ENCODE data around the gene CCDC102A. TPM values are rescaled to one million over a fixed set of nuclear protein-coding genes. Genes with fewer than 3 reads are reported as not detected.

Gene CCDC102A
- total and polyA plus RNA-seq, 2 donors (not counting 3 experiments of a cell fraction or from before 2014, with no cell fraction given): 7.8 to 12.2 TPM

DNA sequence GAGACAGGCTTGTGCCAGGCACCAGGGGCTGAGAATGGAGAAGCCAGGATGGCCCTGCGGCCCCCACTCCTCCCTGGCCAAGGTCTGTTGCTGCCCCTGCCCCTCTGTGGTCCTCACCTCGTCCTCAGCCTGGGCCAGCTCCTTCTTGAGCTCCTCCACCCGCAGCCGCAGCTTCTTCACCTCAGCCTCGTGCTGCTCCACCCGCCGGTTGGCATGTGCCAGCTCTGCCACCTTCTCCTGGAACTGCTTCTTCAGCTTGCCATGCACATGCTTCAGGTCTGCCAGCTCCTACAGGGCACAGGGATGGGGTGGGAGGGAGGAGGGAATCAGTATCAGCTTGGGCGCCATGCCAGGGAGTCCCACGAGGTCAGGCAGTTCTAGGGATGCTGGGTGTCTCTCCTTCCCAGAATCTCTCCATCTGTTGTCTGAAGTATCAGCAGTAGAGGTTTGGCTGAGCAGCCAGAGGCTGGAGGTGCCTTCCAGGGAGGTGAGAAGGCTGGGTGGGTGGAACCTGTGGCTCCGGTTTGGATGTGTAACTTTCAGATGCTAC is 20.1 kb downstream of the CCDC102A start:
- H3K9me3 ChIP-seq (replicated peaks; ENCODE audit: control insufficient read depth, insufficient read depth, low read length): no peaks in the 10 kb centered on the region
- H3K4me1 ChIP-seq (ENCODE audit: control insufficient read depth, extremely low read depth, insufficient read depth, low read length): peaks cover 7% of the 10 kb centered on the region
- no peaks in the 10 kb centered on the region for H3K27me3 ChIP-seq (ENCODE audit: control insufficient read depth in 2 of 2, insufficient read depth in 2 of 2, low read length in 2 of 2)
- POLR2A ChIA-PET: no interaction called here
- no peak overlapping the region for H3K4me2 ChIP-seq (ENCODE audit: insufficient read depth, low read length)
- H3K9ac ChIP-seq (replicated peaks; ENCODE audit: extremely low read depth, insufficient read depth, low read length): no peak overlapping the region
- intact Hi-C loops (cut with micrococcal nuclease): no loop called here
- FAIRE-seq (no peak), DNase-seq (ENCODE audit: low read depth, low spot score) (no peak)
- CTCF ChIA-PET: interaction anchor here (1.2 to 5.4 kb wide), 3 partner anchors 9 to 98 kb away, joined by 4 to 77 read pairs (median 11); partner anchors contain the start of gene POLR2C
- H3K4me3 ChIP-seq (replicated peaks in 1 of 3; ENCODE audit: insufficient read depth in 1 of 3, low read depth in 1 of 3, low read length in 3 of 3): no peak overlapping the region
- peaks cover 0 to 4% of the 10 kb centered on the region in 2 experiments for H3K36me3 ChIP-seq (ENCODE audit: control insufficient read depth in 2 of 2, extremely low read depth in 1 of 2, insufficient read depth in 2 of 2, low read length in 2 of 2)
- no peaks in the 10 kb centered on the region for H3K9me1 ChIP-seq (replicated peaks; ENCODE audit: control insufficient read depth, extremely low read depth, insufficient read depth, low read length)
- dilution Hi-C loops (cut with MboI; ENCODE audit: extremely low pct_ligation_motif_present, low sequenced_read_pairs): no loop called here
- TF ChIP-seq MAX (IDR thresholded peaks at IDR 0.05; ENCODE audit: insufficient read depth, insufficient read length) (no peak), POLR2AphosphoS5 (IDR thresholded peaks at IDR 0.05; ENCODE audit: insufficient read depth, low read depth, low read length) (no peak), POLR2A (IDR thresholded peaks at IDR 0.05; ENCODE audit: low read depth, low read length) (no peak), JUN (IDR thresholded peaks at IDR 0.05; ENCODE audit: borderline replicate concordance, insufficient read depth, insufficient read length, low read depth) (no peak), EZH2 (IDR thresholded peaks at IDR 0.05; ENCODE audit: borderline replicate concordance, low read depth, low read length, severe bottlenecking) (no peak), MYC (IDR thresholded peaks at IDR 0.05; ENCODE audit: low read depth, low read length) (no peak), GATA2 (IDR thresholded peaks at IDR 0.05; ENCODE audit: insufficient read depth, insufficient read length, low read depth, low read length) (no peak), FOS (IDR thresholded peaks at IDR 0.05; ENCODE audit: borderline replicate concordance, insufficient read depth, low read length) (no peak), CTCF (IDR thresholded peaks at IDR 0.05; ENCODE audit: extremely low read depth in 1 of 2, insufficient read depth in 1 of 2, low read depth in 1 of 2, low read length in 2 of 2) (no peak)
- no peaks in the 10 kb centered on the region for H4K20me1 ChIP-seq (replicated peaks; ENCODE audit: control insufficient read depth, extremely low read depth, insufficient read depth, low read length)
- H2AFZ ChIP-seq (ENCODE audit: low read depth, low read length): no peak overlapping the region
- H3K27ac ChIP-seq (ENCODE audit: insufficient read depth, low read depth, low read length): no peak overlapping the region
- no TSS peak for BruUV-seq (replicated peaks)
- H3K79me2 ChIP-seq (ENCODE audit: control insufficient read depth, insufficient read depth, low read length): no peaks in the 10 kb centered on the region

Measured in endothelial cell of umbilical vein (primary cell).